GM23338 (cell line): Measurements from ENCODE around the gene STMN3. TPM values are rescaled to one million over a fixed set of nuclear protein-coding genes. Genes with fewer than 3 reads are reported as not detected.

Experiments
- ATAC-seq: fragments of 200-7000 bp; cut with Tn5 transposase; 3 replicates; pipeline ENCODE4 v1.9.1; 2020
- DNase-seq: peaks from one replicate; pipeline ENCODE4 v3.0.0-alpha.2; 2015; ENCODE audit warnings: low spot score
- H2AFZ ChIP-seq: fragments of 200-600 bp; sonication (generic); 2 replicates; pipeline ENCODE4 v1.8.0; 2016; ENCODE audit warnings: antibody characterized with exemption, mild to moderate bottlenecking, moderate library complexity
- H3F3A ChIP-seq: fragments of 200-600 bp; sonication (generic); replicated peaks from 2 replicates; pipeline ENCODE4 v1.8.0; 2017; ENCODE audit warnings: antibody characterized with exemption, mixed run types, low read depth
- H3K27ac ChIP-seq: fragments of 200-600 bp; sonication (generic); 2 replicates; pipeline ENCODE4 v1.6.1; 2016; ENCODE audit warnings: low read depth
- H3K27me3 ChIP-seq: fragments of 200-600 bp; sonication (generic); 2 replicates; pipeline ENCODE4 v1.8.0; 2016; ENCODE audit warnings: mild to moderate bottlenecking, mixed run types, moderate library complexity; ENCODE audit not compliant: insufficient read depth
- H3K36me3 ChIP-seq: fragments of 200-600 bp; sonication (generic); 2 replicates; pipeline ENCODE4 v1.8.0; 2016; ENCODE audit warnings: mild to moderate bottlenecking; ENCODE audit not compliant: insufficient read depth
- H3K4me1 ChIP-seq: fragments of 200-600 bp; sonication (generic); 2 replicates; pipeline ENCODE4 v1.8.0; 2016; ENCODE audit warnings: mild to moderate bottlenecking, moderate library complexity; ENCODE audit not compliant: insufficient read depth
- H3K4me2 ChIP-seq: fragments of 200-600 bp; sonication (generic); 2 replicates; pipeline ENCODE4 v1.7.1; 2017; ENCODE audit warnings: mixed run types
- H3K4me3 ChIP-seq: fragments of 200-600 bp; sonication (generic); 2 replicates; pipeline ENCODE4 v1.6.1; 2016; ENCODE audit warnings: mixed run types
- H3K79me2 ChIP-seq: fragments of 200-600 bp; sonication (generic); replicated peaks from 2 replicates; pipeline ENCODE4 v1.8.0; 2017; ENCODE audit warnings: mild to moderate bottlenecking; ENCODE audit not compliant: insufficient read depth
- H3K9me2 ChIP-seq: fragments of 200-600 bp; sonication (generic); 2 replicates; pipeline ENCODE4 v1.8.0; 2017; ENCODE audit not compliant: insufficient read depth
- H4K20me1 ChIP-seq: fragments of 200-600 bp; sonication (generic); replicated peaks from 2 replicates; pipeline ENCODE4 v1.8.0; 2017; ENCODE audit warnings: mild to moderate bottlenecking; ENCODE audit not compliant: insufficient read depth
- H3K27ac Mint-ChIP-seq: 2 replicates; pipeline ENCODE4 v1.8.0; 2020; ENCODE audit warnings: inconsistent platforms, mild to moderate bottlenecking, moderate library complexity, mixed read lengths
- H3K27me3 Mint-ChIP-seq: 3 replicates; pipeline ENCODE4 v1.8.0; 2022; ENCODE audit warnings: low read depth, mild to moderate bottlenecking, moderate library complexity, mixed read lengths, inconsistent platforms; ENCODE audit not compliant: insufficient read depth, poor library complexity
- H3K36me3 Mint-ChIP-seq: 3 replicates; pipeline ENCODE4 v1.8.0; 2021; ENCODE audit warnings: low read depth, mild to moderate bottlenecking, inconsistent platforms, moderate library complexity, mixed read lengths
- H3K4me1 Mint-ChIP-seq: 3 replicates; pipeline ENCODE4 v1.8.0; 2020; ENCODE audit warnings: mild to moderate bottlenecking, inconsistent platforms, mixed read lengths
- H3K4me3 Mint-ChIP-seq: 3 replicates; pipeline ENCODE4 v1.8.0; 2021; ENCODE audit warnings: moderate library complexity, mild to moderate bottlenecking, inconsistent platforms, mixed read lengths
- H3K9me3 Mint-ChIP-seq: 3 replicates; pipeline ENCODE4 v1.8.0; 2020; ENCODE audit warnings: moderate library complexity, mild to moderate bottlenecking, inconsistent platforms, mixed read lengths
- JUNB ChIP-seq: IDR thresholded peaks from one replicate; pipeline ENCODE4 v1.6.1; 2016; ENCODE audit warnings: antibody characterized with exemption; ENCODE audit not compliant: unreplicated experiment
- NANOG ChIP-seq: IDR thresholded peaks from 2 replicates; pipeline ENCODE4 v1.6.1; 2016; ENCODE audit warnings: antibody characterized with exemption, borderline replicate concordance
- ZNF114 ChIP-seq: fragments of 250-450 bp; sonication (Bioruptor Pico); IDR thresholded peaks from 2 replicates; pipeline ENCODE4 v1.5.0; 2020; ENCODE audit warnings: mild to moderate bottlenecking, moderate library complexity
- polyA plus RNA-seq: library from polyadenylated mRNA; unstranded; fragments of >200 nt; fragmentation: Nextera tagmentation; extraction: Ambion mirVana; gene quantifications from 2 replicates; pipeline ENCODE4 v1.2.1, GENCODE V29; 2016
- total RNA-seq: library from RNA; depleted of rRNA; stranded (reverse); fragments of >200 nt; shearing (Covaris generic); gene quantifications from 2 replicates; pipeline ENCODE4 v1.2.3, GENCODE V29; 2014
- TF ChIP-seq, protein P1 (sequence below): fragments of 250-450 bp; sonication (Bioruptor Pico); IDR thresholded peaks from 2 replicates; pipeline ENCODE4 v1.5.0; 2020; ENCODE audit warnings: mild to moderate bottlenecking, moderate library complexity
- TF ChIP-seq, protein P2 (sequence below): IDR thresholded peaks from 2 replicates; pipeline ENCODE4 v1.6.1; 2016; ENCODE audit warnings: antibody characterized with exemption

STMN3 gene
- total and polyA plus RNA-seq, 2 experiments from 2014 or later = 28.6 to 61.3 TPM

DNA sequence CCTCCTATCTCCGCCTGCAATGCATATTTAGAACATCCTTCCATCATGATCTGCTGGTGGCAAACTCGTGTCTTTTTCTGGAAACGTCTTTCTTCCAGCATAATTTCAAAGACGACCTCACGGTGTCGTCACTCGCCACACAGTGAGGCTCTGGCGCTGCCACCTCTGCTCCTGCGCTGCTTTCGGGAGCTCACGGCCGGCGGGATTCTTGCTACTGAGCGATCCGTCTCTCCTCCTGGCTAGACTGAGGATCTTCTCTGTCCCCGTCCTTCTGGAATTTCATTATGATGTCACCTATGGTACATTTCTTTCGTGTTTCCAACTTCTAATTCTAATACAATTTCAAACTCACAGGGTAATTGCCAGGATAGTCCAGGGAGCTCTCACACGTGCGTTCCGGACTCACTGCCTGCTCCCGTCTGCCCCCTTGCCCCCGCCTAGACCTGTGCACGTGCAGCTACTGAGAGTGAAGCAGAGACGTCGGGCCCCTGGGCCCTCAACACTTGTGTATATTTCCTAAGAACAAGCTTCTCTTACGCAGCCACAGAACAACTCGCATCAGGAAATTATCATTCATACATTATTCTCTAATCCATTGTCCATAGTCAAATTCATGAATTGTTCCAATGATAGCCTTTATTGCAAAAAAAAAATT is 53.7 kb downstream of the STMN3 start (continued):
- TF ChIP-seq ZNF114 (CRISPR knock-in tag) = no peak

DNA sequence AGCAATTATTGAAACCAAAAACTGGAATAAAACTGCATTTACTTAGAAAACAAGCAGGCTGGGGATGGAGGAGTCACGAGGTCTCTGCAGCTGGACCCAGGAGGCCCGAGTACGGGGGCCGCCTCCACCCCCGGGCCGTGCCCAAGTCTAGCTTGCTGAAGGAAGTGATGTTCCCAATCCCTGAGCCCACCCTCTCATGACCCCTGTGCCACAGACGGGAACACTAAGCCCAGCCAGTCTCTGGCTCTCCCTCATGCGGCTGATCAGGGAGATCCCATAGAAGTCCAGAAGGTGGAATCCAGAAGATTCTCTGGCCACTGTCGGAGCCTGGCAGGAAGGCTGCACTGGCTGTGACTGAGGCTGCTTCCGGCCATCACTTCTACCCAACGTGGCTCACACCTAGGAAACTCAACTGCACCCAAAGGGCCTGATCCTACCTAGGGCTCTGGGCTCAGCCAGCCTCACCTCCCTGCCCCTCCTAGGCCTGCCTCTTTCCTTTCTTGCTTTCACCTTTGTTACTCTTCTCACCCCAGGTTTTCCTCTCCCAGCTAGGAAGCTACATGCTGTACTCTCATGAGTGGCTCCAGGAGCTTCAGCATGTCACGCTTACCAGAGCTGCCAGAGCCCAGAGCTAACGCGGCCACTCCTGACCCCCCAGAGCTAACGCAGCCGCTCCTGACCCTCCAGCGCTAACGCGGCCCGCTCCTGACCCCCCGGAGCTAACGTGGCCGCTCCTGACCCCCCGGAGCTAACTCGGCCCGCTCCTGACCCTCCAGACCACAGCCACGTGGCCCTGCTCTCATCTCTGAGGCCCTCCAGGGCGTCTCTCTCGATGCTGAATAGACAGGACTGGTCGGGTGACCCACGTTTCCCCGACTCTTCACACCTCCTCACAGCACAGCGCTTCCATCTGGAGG is 54.5 kb downstream of the STMN3 start:
- TF ChIP-seq NANOG (no peak), JUNB (no peak)
- TF ChIP-seq, protein P1, sequence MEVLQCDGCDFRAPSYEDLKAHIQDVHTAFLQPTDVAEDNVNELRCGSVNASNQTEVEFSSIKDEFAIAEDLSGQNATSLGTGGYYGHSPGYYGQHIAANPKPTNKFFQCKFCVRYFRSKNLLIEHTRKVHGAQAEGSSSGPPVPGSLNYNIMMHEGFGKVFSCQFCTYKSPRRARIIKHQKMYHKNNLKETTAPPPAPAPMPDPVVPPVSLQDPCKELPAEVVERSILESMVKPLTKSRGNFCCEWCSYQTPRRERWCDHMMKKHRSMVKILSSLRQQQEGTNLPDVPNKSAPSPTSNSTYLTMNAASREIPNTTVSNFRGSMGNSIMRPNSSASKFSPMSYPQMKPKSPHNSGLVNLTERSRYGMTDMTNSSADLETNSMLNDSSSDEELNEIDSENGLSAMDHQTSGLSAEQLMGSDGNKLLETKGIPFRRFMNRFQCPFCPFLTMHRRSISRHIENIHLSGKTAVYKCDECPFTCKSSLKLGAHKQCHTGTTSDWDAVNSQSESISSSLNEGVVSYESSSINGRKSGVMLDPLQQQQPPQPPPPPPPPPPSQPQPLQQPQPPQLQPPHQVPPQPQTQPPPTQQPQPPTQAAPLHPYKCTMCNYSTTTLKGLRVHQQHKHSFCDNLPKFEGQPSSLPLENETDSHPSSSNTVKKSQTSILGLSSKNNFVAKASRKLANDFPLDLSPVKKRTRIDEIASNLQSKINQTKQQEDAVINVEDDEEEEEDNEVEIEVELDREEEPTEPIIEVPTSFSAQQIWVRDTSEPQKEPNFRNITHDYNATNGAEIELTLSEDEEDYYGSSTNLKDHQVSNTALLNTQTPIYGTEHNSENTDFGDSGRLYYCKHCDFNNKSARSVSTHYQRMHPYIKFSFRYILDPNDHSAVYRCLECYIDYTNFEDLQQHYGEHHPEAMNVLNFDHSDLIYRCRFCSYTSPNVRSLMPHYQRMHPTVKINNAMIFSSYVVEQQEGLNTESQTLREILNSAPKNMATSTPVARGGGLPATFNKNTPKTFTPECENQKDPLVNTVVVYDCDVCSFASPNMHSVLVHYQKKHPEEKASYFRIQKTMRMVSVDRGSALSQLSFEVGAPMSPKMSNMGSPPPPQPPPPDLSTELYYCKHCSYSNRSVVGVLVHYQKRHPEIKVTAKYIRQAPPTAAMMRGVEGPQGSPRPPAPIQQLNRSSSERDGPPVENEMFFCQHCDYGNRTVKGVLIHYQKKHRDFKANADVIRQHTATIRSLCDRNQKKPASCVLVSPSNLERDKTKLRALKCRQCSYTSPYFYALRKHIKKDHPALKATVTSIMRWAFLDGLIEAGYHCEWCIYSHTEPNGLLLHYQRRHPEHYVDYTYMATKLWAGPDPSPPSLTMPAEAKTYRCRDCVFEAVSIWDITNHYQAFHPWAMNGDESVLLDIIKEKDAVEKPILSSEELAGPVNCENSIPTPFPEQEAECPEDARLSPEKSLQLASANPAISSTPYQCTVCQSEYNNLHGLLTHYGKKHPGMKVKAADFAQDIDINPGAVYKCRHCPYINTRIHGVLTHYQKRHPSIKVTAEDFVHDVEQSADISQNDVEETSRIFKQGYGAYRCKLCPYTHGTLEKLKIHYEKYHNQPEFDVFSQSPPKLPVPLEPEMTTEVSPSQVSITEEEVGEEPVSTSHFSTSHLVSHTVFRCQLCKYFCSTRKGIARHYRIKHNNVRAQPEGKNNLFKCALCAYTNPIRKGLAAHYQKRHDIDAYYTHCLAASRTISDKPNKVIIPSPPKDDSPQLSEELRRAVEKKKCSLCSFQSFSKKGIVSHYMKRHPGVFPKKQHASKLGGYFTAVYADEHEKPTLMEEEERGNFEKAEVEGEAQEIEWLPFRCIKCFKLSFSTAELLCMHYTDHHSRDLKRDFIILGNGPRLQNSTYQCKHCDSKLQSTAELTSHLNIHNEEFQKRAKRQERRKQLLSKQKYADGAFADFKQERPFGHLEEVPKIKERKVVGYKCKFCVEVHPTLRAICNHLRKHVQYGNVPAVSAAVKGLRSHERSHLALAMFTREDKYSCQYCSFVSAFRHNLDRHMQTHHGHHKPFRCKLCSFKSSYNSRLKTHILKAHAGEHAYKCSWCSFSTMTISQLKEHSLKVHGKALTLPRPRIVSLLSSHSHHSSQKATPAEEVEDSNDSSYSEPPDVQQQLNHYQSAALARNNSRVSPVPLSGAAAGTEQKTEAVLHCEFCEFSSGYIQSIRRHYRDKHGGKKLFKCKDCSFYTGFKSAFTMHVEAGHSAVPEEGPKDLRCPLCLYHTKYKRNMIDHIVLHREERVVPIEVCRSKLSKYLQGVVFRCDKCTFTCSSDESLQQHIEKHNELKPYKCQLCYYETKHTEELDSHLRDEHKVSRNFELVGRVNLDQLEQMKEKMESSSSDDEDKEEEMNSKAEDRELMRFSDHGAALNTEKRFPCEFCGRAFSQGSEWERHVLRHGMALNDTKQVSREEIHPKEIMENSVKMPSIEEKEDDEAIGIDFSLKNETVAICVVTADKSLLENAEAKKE = no peak
- TF ChIP-seq, protein P2, sequence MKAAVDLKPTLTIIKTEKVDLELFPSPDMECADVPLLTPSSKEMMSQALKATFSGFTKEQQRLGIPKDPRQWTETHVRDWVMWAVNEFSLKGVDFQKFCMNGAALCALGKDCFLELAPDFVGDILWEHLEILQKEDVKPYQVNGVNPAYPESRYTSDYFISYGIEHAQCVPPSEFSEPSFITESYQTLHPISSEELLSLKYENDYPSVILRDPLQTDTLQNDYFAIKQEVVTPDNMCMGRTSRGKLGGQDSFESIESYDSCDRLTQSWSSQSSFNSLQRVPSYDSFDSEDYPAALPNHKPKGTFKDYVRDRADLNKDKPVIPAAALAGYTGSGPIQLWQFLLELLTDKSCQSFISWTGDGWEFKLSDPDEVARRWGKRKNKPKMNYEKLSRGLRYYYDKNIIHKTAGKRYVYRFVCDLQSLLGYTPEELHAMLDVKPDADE = no peak
- Mint-ChIP-seq H3K27ac (no peak overlapping the region; the same call in 1 of the 2 replicates), H3K27me3 (peaks cover 3% of the 10 kb centered on the region), H3K4me3 (no peak overlapping the region), H3K36me3 (peaks cover 27% of the 10 kb centered on the region), H3K9me3 (no peaks in the 10 kb centered on the region), H3K4me1 (no peaks in the 10 kb centered on the region)
- Histone ChIP-seq H3K4me2 (no peak overlapping the region), H3K4me3 (no peak overlapping the region), H3K36me3 (peaks cover 15% of the 10 kb centered on the region; the same call in 1 of the 2 replicates), H2AFZ (no peak overlapping the region), H3F3A (0 out of 2 replicates have a peak, but pooled peaks cover 5% of the 10 kb centered on the region), H3K9me2 (no peaks in the 10 kb centered on the region), H3K4me1 (no peaks in the 10 kb centered on the region), H3K79me2 (no peaks in the 10 kb centered on the region), H4K20me1 (peaks cover 3% of the 10 kb centered on the region; the same call in 1 of the 2 replicates), H3K27ac (no peak overlapping the region), H3K27me3 (no peaks in the 10 kb centered on the region)
- no peak for ATAC-seq
- no peak for DNase-seq
